Fibroblast of lung (primary cell): ENCODE results near the gene C7orf57. TPM values are rescaled to one million over a fixed set of nuclear protein-coding genes. Genes with fewer than 3 reads are reported as not detected.

Source experiments
- DNase-seq, 2 donors: peaks; one replicate each; pipeline versions ENCODE4 v3.0.0 to v3.0.0-alpha.2; 2010; ENCODE audit warnings: low read depth in 2 of 2
- H2AFZ ChIP-seq: 2 replicates; pipeline ENCODE4 v1.5.1; 2012; ENCODE audit warnings: low read length, control low read depth, inconsistent platforms
- H3K27ac ChIP-seq: 2 replicates; pipeline ENCODE4 v1.5.1; 2011; ENCODE audit warnings: low read length, control low read depth; ENCODE audit not compliant: insufficient read depth
- H3K27me3 ChIP-seq: 2 replicates; pipeline ENCODE4 v1.5.1; 2011; ENCODE audit warnings: mild to moderate bottlenecking, low read length; ENCODE audit not compliant: control insufficient read depth, insufficient read depth
- H3K36me3 ChIP-seq: 2 replicates; pipeline ENCODE4 v1.5.1; 2011; ENCODE audit warnings: low read length; ENCODE audit not compliant: control insufficient read depth, insufficient read depth
- H3K4me1 ChIP-seq: 2 replicates; pipeline ENCODE4 v1.5.1; 2011; ENCODE audit warnings: low read length; ENCODE audit not compliant: control insufficient read depth, insufficient read depth; ENCODE audit errors: extremely low read depth
- H3K4me2 ChIP-seq: 2 replicates; pipeline ENCODE4 v1.5.1; 2011; ENCODE audit warnings: low read length, control low read depth; ENCODE audit not compliant: insufficient read depth; ENCODE audit errors: extremely low read depth
- H3K4me3 ChIP-seq, 4 experiments: fragments of 200-600 bp in 1 of 4; sonication (generic) in 1 of 4; replicated peaks in 1 of 4; 2 replicates each; pipeline ENCODE4 v1.5.1; 2011 to 2016; ENCODE audit warnings: low read length in 4 of 4, low read depth in 3 of 4, mild to moderate bottlenecking in 3 of 4, control low read depth in 2 of 4, inconsistent platforms in 1 of 4, mixed read lengths in 1 of 4; ENCODE audit not compliant: insufficient read depth in 1 of 4; ENCODE audit errors: control extremely low read depth in 1 of 4
- H3K79me2 ChIP-seq: 2 replicates; pipeline ENCODE4 v1.5.1; 2012; ENCODE audit warnings: mild to moderate bottlenecking, low read length, inconsistent platforms; ENCODE audit not compliant: control insufficient read depth, insufficient read depth
- H3K9ac ChIP-seq: 2 replicates; pipeline ENCODE4 v1.5.1; 2011; ENCODE audit warnings: mild to moderate bottlenecking, low read length, control low read depth; ENCODE audit not compliant: insufficient read depth
- H3K9me3 ChIP-seq: 2 replicates; pipeline ENCODE4 v1.5.1; 2012; ENCODE audit warnings: low read depth, low read length; ENCODE audit not compliant: control insufficient read depth, insufficient read depth
- H4K20me1 ChIP-seq: 2 replicates; pipeline ENCODE4 v1.5.1; 2011; ENCODE audit warnings: low read length; ENCODE audit not compliant: control insufficient read depth, insufficient read depth; ENCODE audit errors: extremely low read depth
- EZH2 ChIP-seq: IDR thresholded peaks from 2 replicates; pipeline ENCODE4 v1.5.1; 2012; ENCODE audit warnings: low read length, control low read depth, mild to moderate bottlenecking; ENCODE audit errors: missing control alignments
- polyA plus RNA-seq, 2 donors: library from polyadenylated mRNA; depleted of rRNA in 1 of 2; stranded (reverse) in 1 of 2; unstranded in 1 of 2; fragments of >200 nt; gene quantifications; 2 replicates each; pipeline ENCODE4 v1.2.1, GENCODE V29; 2011 to 2012; ENCODE audit warnings: missing spikeins in 1 of 2
- total RNA-seq: library from RNA; depleted of rRNA; stranded (reverse); fragments of >200 nt; gene quantifications from 2 replicates; pipeline ENCODE4 v1.2.1, GENCODE V29; 2014
- TF ChIP-seq, protein P1 (sequence below), 2 donors: IDR thresholded peaks in 1 of 2; conservative IDR thresholded peaks in 1 of 2; 1 replicate in 1 of 2; 2 replicates in 1 of 2; pipeline ENCODE4 v1.5.1; 2011 to 2012; ENCODE audit warnings: low read length in 2 of 2, control low read depth in 1 of 2, inconsistent platforms in 1 of 2, low read depth in 1 of 2, mild to moderate bottlenecking in 1 of 2

The C7orf57 gene
- total and polyA plus RNA-seq, 2 donors (not counting 1 experiment from before 2014, with no cell fraction given) = not detected

- no peaks in the 10 kb centered on the region for H3K79me2 ChIP-seq
- H3K4me1 ChIP-seq = peaks cover 9% of the 10 kb centered on the region
- H4K20me1 ChIP-seq = no peaks in the 10 kb centered on the region
- H3K27ac ChIP-seq = no peak overlapping the region
- no peak overlapping the region for H3K9ac ChIP-seq
- TF ChIP-seq EZH2 = no peak
- TF ChIP-seq, protein P1, sequence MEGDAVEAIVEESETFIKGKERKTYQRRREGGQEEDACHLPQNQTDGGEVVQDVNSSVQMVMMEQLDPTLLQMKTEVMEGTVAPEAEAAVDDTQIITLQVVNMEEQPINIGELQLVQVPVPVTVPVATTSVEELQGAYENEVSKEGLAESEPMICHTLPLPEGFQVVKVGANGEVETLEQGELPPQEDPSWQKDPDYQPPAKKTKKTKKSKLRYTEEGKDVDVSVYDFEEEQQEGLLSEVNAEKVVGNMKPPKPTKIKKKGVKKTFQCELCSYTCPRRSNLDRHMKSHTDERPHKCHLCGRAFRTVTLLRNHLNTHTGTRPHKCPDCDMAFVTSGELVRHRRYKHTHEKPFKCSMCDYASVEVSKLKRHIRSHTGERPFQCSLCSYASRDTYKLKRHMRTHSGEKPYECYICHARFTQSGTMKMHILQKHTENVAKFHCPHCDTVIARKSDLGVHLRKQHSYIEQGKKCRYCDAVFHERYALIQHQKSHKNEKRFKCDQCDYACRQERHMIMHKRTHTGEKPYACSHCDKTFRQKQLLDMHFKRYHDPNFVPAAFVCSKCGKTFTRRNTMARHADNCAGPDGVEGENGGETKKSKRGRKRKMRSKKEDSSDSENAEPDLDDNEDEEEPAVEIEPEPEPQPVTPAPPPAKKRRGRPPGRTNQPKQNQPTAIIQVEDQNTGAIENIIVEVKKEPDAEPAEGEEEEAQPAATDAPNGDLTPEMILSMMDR (conservative IDR thresholded peaks at IDR 0.05 in 1 of 2, IDR thresholded peaks at IDR 0.05 in 1 of 2; ENCODE audit: low read depth in 1 of 2, low read length in 2 of 2) = no peak
- no peak for DNase-seq
- H3K36me3 ChIP-seq = peaks cover 10% of the 10 kb centered on the region
- H2AFZ ChIP-seq = no peak overlapping the region
- no peaks in the 10 kb centered on the region for H3K27me3 ChIP-seq
- H3K9me3 ChIP-seq = no peaks in the 10 kb centered on the region
- H3K4me2 ChIP-seq = no peak overlapping the region
- H3K4me3 ChIP-seq = no peak overlapping the region
Observed at GRCh38 chr7:48097521-48098231, 62.3 kb downstream of the C7orf57 start.

DNA sequence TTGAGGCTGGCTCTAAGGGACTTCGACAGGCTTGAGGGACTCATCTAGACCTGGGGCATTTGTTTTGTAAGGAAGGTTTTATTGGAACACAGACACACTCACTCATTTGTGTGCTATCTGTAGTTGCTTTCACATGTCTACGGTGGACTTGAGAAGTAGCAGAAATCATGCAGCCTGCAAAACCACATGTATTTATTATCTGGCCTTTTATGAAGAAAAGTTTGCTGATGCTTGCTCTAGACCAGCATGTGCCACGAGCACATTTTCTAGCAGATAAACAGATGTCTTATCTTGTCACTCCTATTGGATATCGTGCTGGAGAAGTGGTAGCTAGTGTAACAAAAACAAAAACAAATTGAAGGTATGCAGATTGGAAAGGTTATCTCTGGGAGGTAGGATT lies 63.5 kb downstream of the C7orf57 start:
- H3K4me1 ChIP-seq = peaks cover 9% of the 10 kb centered on the region
- H3K9ac ChIP-seq = no peak overlapping the region
- no peaks in the 10 kb centered on the region for H3K79me2 ChIP-seq
- no peak overlapping the region for H2AFZ ChIP-seq
- no peaks in the 10 kb centered on the region for H4K20me1 ChIP-seq
- H3K4me3 ChIP-seq = no peak overlapping the region
- H3K9me3 ChIP-seq = no peaks in the 10 kb centered on the region
- H3K27ac ChIP-seq = no peak overlapping the region
- H3K36me3 ChIP-seq = peaks cover 14% of the 10 kb centered on the region
- no peak for DNase-seq
- no peak overlapping the region for H3K4me2 ChIP-seq
- no peaks in the 10 kb centered on the region for H3K27me3 ChIP-seq
- TF ChIP-seq EZH2 = no peak
- TF ChIP-seq, protein P1 (conservative IDR thresholded peaks at IDR 0.05 in 1 of 2, IDR thresholded peaks at IDR 0.05 in 1 of 2; ENCODE audit: low read depth in 1 of 2, low read length in 2 of 2) = no peak

- H3K9me3 ChIP-seq = no peaks in the 10 kb centered on the region
- no peaks in the 10 kb centered on the region for H3K79me2 ChIP-seq
- no peak overlapping the region for H2AFZ ChIP-seq
- no peaks in the 10 kb centered on the region for H3K27me3 ChIP-seq
- H3K36me3 ChIP-seq = peaks cover 14% of the 10 kb centered on the region
- no peak overlapping the region for H3K9ac ChIP-seq
- H3K27ac ChIP-seq = no peak overlapping the region
- no peak overlapping the region for H3K4me3 ChIP-seq
- no peak for DNase-seq
- peaks cover 5% of the 10 kb centered on the region for H3K4me1 ChIP-seq
- H3K4me2 ChIP-seq = no peak overlapping the region
- H4K20me1 ChIP-seq = no peaks in the 10 kb centered on the region
- no peak for TF ChIP-seq EZH2
- TF ChIP-seq, protein P1 (conservative IDR thresholded peaks at IDR 0.05 in 1 of 2, IDR thresholded peaks at IDR 0.05 in 1 of 2; ENCODE audit: low read depth in 1 of 2, low read length in 2 of 2) = no peak
Observed at GRCh38 chr7:48099781-48100180, 64.4 kb downstream of the C7orf57 start.
